ENCODE measurements around the gene SNAPC2. TPM values are rescaled to one million over a fixed set of nuclear protein-coding genes. Genes with fewer than 3 reads are reported as not detected.

SNAPC2 gene
- polyA plus RNA-seq, 1 donor (not counting 4 experiments of a cell fraction or from before 2014, with no cell fraction given) = 10.7 TPM

DNA sequence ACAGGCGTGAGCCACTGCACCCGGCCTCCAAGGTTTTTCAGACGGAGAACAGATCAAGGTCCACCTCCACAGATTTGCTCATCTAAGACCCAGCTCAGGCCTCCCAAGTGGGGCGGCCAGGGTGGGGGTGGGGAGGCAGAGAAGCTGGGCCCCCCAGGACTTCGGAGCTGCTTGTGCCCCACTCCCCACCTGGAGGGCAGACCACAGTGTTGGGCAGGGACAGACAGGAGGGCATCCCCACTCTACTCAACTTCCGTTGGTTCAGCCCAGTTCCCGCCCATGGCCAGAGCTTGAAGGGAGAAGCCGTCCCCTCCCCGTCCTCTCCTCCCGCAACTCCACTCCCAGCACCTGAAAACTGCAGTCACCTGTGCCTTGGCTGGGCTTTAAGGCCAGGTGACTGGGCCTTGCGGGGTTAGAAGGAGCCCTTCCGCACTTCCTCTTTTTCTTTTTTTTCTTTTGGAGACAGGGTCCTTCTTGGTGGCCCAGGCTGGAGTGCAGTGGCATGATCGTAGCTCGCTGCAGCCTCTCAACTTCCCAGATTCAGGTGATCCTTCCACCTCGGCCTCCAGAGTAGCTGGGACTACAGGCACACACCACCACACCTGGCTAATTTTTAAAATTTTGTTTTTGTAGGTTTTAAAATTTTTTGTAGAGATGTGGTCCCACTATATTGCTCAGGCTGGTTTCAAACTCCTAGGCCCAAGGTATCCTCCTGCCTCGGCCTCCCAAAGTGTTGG, 32.6 kb upstream of the SNAPC2 start:
- H3K9ac ChIP-seq (ENCODE audit: control insufficient read depth, extremely low read depth, insufficient read depth, low read length) = peak overlapping the region; percentile 88
- dilution Hi-C loops (cut with MboI; ENCODE audit: extremely low pct_ligation_motif_present, low sequenced_read_pairs) = no loop called here
- peak overlapping the region; percentile 98 for H3K4me2 ChIP-seq (ENCODE audit: control insufficient read depth, extremely low read depth, insufficient read depth, low read depth, low read length)
- H3K27me3 ChIP-seq (ENCODE audit: control insufficient read depth, extremely low read depth, insufficient read depth, low read length) = no peaks in the 10 kb centered on the region
- TF ChIP-seq, protein P1, sequence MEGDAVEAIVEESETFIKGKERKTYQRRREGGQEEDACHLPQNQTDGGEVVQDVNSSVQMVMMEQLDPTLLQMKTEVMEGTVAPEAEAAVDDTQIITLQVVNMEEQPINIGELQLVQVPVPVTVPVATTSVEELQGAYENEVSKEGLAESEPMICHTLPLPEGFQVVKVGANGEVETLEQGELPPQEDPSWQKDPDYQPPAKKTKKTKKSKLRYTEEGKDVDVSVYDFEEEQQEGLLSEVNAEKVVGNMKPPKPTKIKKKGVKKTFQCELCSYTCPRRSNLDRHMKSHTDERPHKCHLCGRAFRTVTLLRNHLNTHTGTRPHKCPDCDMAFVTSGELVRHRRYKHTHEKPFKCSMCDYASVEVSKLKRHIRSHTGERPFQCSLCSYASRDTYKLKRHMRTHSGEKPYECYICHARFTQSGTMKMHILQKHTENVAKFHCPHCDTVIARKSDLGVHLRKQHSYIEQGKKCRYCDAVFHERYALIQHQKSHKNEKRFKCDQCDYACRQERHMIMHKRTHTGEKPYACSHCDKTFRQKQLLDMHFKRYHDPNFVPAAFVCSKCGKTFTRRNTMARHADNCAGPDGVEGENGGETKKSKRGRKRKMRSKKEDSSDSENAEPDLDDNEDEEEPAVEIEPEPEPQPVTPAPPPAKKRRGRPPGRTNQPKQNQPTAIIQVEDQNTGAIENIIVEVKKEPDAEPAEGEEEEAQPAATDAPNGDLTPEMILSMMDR (optimal IDR thresholded peaks at IDR 0.05 in 1 of 3, IDR thresholded peaks at IDR 0.05 in 1 of 3, conservative IDR thresholded peaks at IDR 0.05 in 1 of 3; ENCODE audit: extremely low read depth in 1 of 3, insufficient read depth in 2 of 3, low read length in 3 of 3) = no peak
- TF ChIP-seq EZH2 (IDR thresholded peaks at IDR 0.05; ENCODE audit: low read length) = no peak
- peaks cover 14% of the 10 kb centered on the region for H3K79me2 ChIP-seq (ENCODE audit: control insufficient read depth, insufficient read depth, low read length)
- no peak overlapping the region for H3K27ac ChIP-seq (ENCODE audit: control insufficient read depth, insufficient read depth, low read length)
- no peak for FAIRE-seq
- H4K20me1 ChIP-seq (ENCODE audit: control insufficient read depth, extremely low read depth, insufficient read depth, low read length) = no peaks in the 10 kb centered on the region
- no peak overlapping the region for H2AFZ ChIP-seq (ENCODE audit: control insufficient read depth, low read length)
- DNase-seq (ENCODE audit: low read depth, low spot score) = no peak
- no peaks in the 10 kb centered on the region for H3K9me3 ChIP-seq (ENCODE audit: control insufficient read depth, low read depth, low read length)
- no peak overlapping the region for H3K4me3 ChIP-seq (ENCODE audit: control insufficient read depth in 2 of 3, extremely low read depth in 1 of 3, insufficient read depth in 2 of 3, low read depth in 1 of 3, low read length in 3 of 3)
- peaks cover 10% of the 10 kb centered on the region for H3K4me1 ChIP-seq (ENCODE audit: control insufficient read depth, extremely low read depth, insufficient read depth, low read length)
- H3K9me1 ChIP-seq (ENCODE audit: control insufficient read depth, extremely low read depth, insufficient read depth, low read length) = no peaks in the 10 kb centered on the region
- H3K36me3 ChIP-seq (ENCODE audit: control insufficient read depth in 2 of 2, extremely low read depth in 1 of 2, insufficient read depth in 2 of 2, low read length in 2 of 2) = peaks cover 0 to 2% of the 10 kb centered on the region in 2 experiments

DNA sequence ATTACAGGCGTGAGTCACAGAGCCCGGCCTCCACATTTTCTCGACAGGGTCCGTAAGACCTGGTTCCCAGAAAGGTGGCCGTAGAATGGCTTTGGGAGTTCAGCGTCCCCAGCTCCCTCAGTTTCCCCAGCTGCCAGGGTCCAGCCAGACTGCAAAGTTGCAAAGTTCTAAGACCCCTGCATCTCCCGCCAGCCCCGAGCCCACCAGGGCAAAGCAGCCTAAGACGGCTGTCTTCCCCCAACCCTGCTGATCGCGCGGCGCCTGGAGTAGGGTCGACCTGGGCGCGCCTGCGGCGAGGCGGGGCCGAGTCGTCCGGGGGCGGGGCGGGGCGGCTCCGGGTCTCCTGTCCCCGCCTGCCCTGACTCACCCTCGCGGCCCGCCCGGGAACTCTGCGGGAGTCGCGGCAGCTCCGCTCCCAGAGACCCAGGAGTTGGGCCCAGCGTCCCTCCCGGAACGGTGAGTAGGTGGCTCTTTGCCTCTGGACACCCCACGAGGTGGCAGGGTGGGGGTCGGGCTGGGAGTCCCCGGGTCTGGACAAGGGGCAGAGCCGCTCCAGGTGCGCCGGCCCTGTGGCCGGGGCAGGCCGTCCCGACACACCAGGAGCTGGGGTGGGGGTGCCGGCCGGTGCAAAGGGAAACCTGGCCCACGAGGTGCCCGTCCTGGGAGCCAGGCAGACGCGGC, 31.9 kb upstream of the SNAPC2 start, which contains the start of gene LRRC8E:
TSS of gene LRRC8E (plus strand) at position 366 of the 681 bp plus-strand sequence. CDS start 7,094 bp downstream, outside the sequence.
- peaks cover 14% of the 10 kb centered on the region for H3K79me2 ChIP-seq (ENCODE audit: control insufficient read depth, insufficient read depth, low read length)
- H3K27me3 ChIP-seq (ENCODE audit: control insufficient read depth, extremely low read depth, insufficient read depth, low read length) = no peaks in the 10 kb centered on the region
- H3K4me2 ChIP-seq (ENCODE audit: control insufficient read depth, extremely low read depth, insufficient read depth, low read depth, low read length) = peak within 1 kb of the TSS; percentile 98
- FAIRE-seq (no peak), DNase-seq (ENCODE audit: low read depth, low spot score) (no peak)
- H3K27ac ChIP-seq (ENCODE audit: control insufficient read depth, insufficient read depth, low read length) = peak within 1 kb of the TSS; percentile 71
- no peaks in the 10 kb centered on the region for H4K20me1 ChIP-seq (ENCODE audit: control insufficient read depth, extremely low read depth, insufficient read depth, low read length)
- peaks cover 10% of the 10 kb centered on the region for H3K4me1 ChIP-seq (ENCODE audit: control insufficient read depth, extremely low read depth, insufficient read depth, low read length)
- TF ChIP-seq, protein P1 (optimal IDR thresholded peaks at IDR 0.05 in 1 of 3, IDR thresholded peaks at IDR 0.05 in 1 of 3, conservative IDR thresholded peaks at IDR 0.05 in 1 of 3; ENCODE audit: extremely low read depth in 1 of 3, insufficient read depth in 2 of 3, low read length in 3 of 3) = no peak
- no peak for TF ChIP-seq EZH2 (IDR thresholded peaks at IDR 0.05; ENCODE audit: low read length)
- H3K9me3 ChIP-seq (ENCODE audit: control insufficient read depth, low read depth, low read length) = no peaks in the 10 kb centered on the region
- H3K9me1 ChIP-seq (ENCODE audit: control insufficient read depth, extremely low read depth, insufficient read depth, low read length) = no peaks in the 10 kb centered on the region
- peaks cover 0 to 2% of the 10 kb centered on the region in 2 experiments for H3K36me3 ChIP-seq (ENCODE audit: control insufficient read depth in 2 of 2, extremely low read depth in 1 of 2, insufficient read depth in 2 of 2, low read length in 2 of 2)
- peak within 1 kb of the TSS; percentile 83 to 92 (median 91) for H3K4me3 ChIP-seq (ENCODE audit: control insufficient read depth in 2 of 3, extremely low read depth in 1 of 3, insufficient read depth in 2 of 3, low read depth in 1 of 3, low read length in 3 of 3)
- dilution Hi-C loops (cut with MboI; ENCODE audit: extremely low pct_ligation_motif_present, low sequenced_read_pairs) = no loop called here
- peak within 1 kb of the TSS; percentile 82 for H2AFZ ChIP-seq (ENCODE audit: control insufficient read depth, low read length)
- peak within 1 kb of the TSS; percentile 88 for H3K9ac ChIP-seq (ENCODE audit: control insufficient read depth, extremely low read depth, insufficient read depth, low read length)

All from keratinocyte (primary cell).